ENCODE results near the gene KCNMA1.

KCNMA1 gene

GRCh38 chr10:77537720-77538373 is 99.8 kb downstream of the KCNMA1 start:
- 92 to 93% methylated on average over 13 of the region's 13 CpGs for WGBS, 2 experiments
- Histone ChIP-seq H3K4me1 (ENCODE audit: control insufficient read depth, insufficient read depth, low read length) (peaks cover 6% of the 10 kb centered on the region), H3K27ac (ENCODE audit: insufficient read depth, low read depth, low read length, poor library complexity, severe bottlenecking) (no peak overlapping the region)

GRCh38 chr10:77537071-77537470 is 100.5 kb downstream of the KCNMA1 start:
- Histone ChIP-seq H3K9me3 (ENCODE audit: control insufficient read depth, low read length) (no peaks in the 10 kb centered on the region), H3K27me3 (ENCODE audit: control insufficient read depth, insufficient read depth, low read length, poor library complexity, severe bottlenecking) (no peaks in the 10 kb centered on the region), H3K27ac (ENCODE audit: insufficient read depth, low read depth, low read length, poor library complexity, severe bottlenecking) (no peak overlapping the region), H3K36me3 (ENCODE audit: control insufficient read depth, insufficient read depth, low read length) (no peaks in the 10 kb centered on the region), H3K4me1 (ENCODE audit: control insufficient read depth, insufficient read depth, low read length) (peaks cover 6% of the 10 kb centered on the region), H3K4me3 (ENCODE audit: insufficient read depth, low read depth, low read length) (no peak overlapping the region)
- WGBS, 2 experiments, result 89 to 93% methylated on average over 2 of the region's 2 CpGs

More at GRCh38 chr10:77537720-77538373, 99.8 kb downstream of the KCNMA1 start:
- no peaks in the 10 kb centered on the region for H3K36me3 ChIP-seq (ENCODE audit: control insufficient read depth, insufficient read depth, low read length)
- no peaks in the 10 kb centered on the region for H3K9me3 ChIP-seq (ENCODE audit: control insufficient read depth, low read length)
- no peaks in the 10 kb centered on the region for H3K27me3 ChIP-seq (ENCODE audit: control insufficient read depth, insufficient read depth, low read length, poor library complexity, severe bottlenecking)
- no peak overlapping the region for H3K4me3 ChIP-seq (ENCODE audit: insufficient read depth, low read depth, low read length)

DNA sequence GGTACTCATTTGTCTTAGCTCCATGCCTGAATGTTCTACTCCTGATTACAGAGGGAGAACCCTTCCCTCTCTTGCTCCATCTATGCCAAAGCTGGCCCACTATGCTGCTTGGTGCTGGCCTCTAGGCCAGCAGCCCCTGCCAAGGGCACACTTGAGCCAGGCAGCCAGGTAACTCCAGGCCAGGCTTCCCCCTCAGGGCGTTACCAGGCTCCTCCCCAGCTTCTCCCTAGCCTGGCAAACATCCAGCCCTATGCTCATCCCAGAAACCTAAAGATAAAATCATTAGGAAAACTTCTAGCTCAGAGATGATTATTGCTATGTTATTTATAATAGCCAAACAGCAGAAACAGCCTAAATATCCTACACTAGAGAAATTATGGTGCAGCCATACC is 103.7 kb downstream of the KCNMA1 start:
- Histone ChIP-seq H3K4me3 (ENCODE audit: insufficient read depth, low read depth, low read length) (no peak overlapping the region), H3K9me3 (ENCODE audit: control insufficient read depth, low read length) (no peaks in the 10 kb centered on the region), H3K4me1 (ENCODE audit: control insufficient read depth, insufficient read depth, low read length) (peaks cover 6% of the 10 kb centered on the region), H3K27me3 (ENCODE audit: control insufficient read depth, insufficient read depth, low read length, poor library complexity, severe bottlenecking) (no peaks in the 10 kb centered on the region), H3K27ac (ENCODE audit: insufficient read depth, low read depth, low read length, poor library complexity, severe bottlenecking) (no peak overlapping the region), H3K36me3 (ENCODE audit: control insufficient read depth, insufficient read depth, low read length) (no peaks in the 10 kb centered on the region)
- WGBS, 2 experiments, result 83 to 100% methylated on average over 1 of the region's 1 CpG

GRCh38 chr10:77533146-77533886 is 104.3 kb downstream of the KCNMA1 start:
- Histone ChIP-seq H3K27ac (ENCODE audit: insufficient read depth, low read depth, low read length, poor library complexity, severe bottlenecking) (no peak overlapping the region), H3K9me3 (ENCODE audit: control insufficient read depth, low read length) (no peaks in the 10 kb centered on the region), H3K4me3 (ENCODE audit: insufficient read depth, low read depth, low read length) (no peak overlapping the region), H3K4me1 (ENCODE audit: control insufficient read depth, insufficient read depth, low read length) (peaks cover 6% of the 10 kb centered on the region), H3K27me3 (ENCODE audit: control insufficient read depth, insufficient read depth, low read length, poor library complexity, severe bottlenecking) (no peaks in the 10 kb centered on the region), H3K36me3 (ENCODE audit: control insufficient read depth, insufficient read depth, low read length) (no peaks in the 10 kb centered on the region)
- 77 to 78% methylated on average over 6 of the region's 6 CpGs for WGBS, 2 experiments

DNA sequence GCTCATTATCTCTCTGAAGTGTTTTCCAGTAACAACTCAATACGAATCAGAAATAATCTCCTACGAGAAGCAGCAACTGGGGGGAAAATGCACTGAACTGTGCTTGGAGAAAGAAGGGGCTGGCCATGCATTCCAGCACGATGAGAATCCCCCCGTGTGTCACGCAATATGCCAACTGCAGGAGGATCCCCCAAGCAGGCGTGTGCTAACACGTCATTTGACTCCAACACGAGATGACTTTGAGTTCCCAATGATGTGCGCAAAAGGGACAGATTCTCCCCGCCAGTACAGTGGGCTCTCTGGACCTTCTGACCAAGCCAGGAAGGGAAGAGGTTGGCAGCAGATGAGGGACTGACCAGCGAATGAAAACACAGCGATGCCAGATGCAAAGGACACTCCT is 105.5 kb downstream of the KCNMA1 start:
- H3K36me3 ChIP-seq (ENCODE audit: control insufficient read depth, insufficient read depth, low read length), result no peaks in the 10 kb centered on the region
- H3K27me3 ChIP-seq (ENCODE audit: control insufficient read depth, insufficient read depth, low read length, poor library complexity, severe bottlenecking), result no peaks in the 10 kb centered on the region
- peaks cover 12% of the 10 kb centered on the region for H3K4me1 ChIP-seq (ENCODE audit: control insufficient read depth, insufficient read depth, low read length)
- H3K9me3 ChIP-seq (ENCODE audit: control insufficient read depth, low read length), result no peaks in the 10 kb centered on the region
- H3K27ac ChIP-seq (ENCODE audit: insufficient read depth, low read depth, low read length, poor library complexity, severe bottlenecking), result no peak overlapping the region
- WGBS, 2 experiments, result 89 to 92% methylated on average over 12 of the region's 12 CpGs
- H3K4me3 ChIP-seq (ENCODE audit: insufficient read depth, low read depth, low read length), result no peak overlapping the region

DNA sequence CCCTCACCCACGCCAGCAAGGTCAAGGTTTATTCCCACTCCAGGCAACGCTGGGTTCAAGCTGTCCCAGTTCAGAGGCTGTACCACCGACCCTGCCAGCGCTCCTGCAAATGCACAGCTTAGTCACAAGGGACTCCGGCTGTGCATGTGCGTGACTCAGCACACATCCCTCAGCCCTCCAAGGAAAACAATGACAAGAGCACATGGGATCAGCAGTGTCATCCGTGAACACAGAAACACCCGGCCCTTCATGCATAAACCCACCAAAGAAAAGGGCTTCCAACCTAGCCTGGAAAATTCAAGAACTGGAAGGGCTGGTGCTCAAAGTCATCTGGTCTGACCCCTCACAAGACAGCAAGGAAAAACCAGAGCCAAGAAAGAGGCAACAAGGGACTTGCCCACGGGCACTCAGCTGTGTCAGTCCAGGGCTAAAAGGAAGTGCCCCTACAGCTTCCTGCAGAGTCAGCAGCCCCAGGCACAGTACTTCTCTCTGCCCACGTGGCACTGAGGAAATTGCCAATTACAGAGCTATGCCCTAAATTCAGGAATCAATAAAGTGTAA is 106.1 kb downstream of the KCNMA1 start:
- 84 to 86% methylated on average over 10 of the region's 10 CpGs for WGBS, 2 experiments
- Histone ChIP-seq H3K27ac (ENCODE audit: insufficient read depth, low read depth, low read length, poor library complexity, severe bottlenecking) (no peak overlapping the region), H3K36me3 (ENCODE audit: control insufficient read depth, insufficient read depth, low read length) (no peaks in the 10 kb centered on the region), H3K4me3 (ENCODE audit: insufficient read depth, low read depth, low read length) (no peak overlapping the region), H3K27me3 (ENCODE audit: control insufficient read depth, insufficient read depth, low read length, poor library complexity, severe bottlenecking) (no peaks in the 10 kb centered on the region), H3K4me1 (ENCODE audit: control insufficient read depth, insufficient read depth, low read length) (peaks cover 16% of the 10 kb centered on the region), H3K9me3 (ENCODE audit: control insufficient read depth, low read length) (no peaks in the 10 kb centered on the region)

DNA sequence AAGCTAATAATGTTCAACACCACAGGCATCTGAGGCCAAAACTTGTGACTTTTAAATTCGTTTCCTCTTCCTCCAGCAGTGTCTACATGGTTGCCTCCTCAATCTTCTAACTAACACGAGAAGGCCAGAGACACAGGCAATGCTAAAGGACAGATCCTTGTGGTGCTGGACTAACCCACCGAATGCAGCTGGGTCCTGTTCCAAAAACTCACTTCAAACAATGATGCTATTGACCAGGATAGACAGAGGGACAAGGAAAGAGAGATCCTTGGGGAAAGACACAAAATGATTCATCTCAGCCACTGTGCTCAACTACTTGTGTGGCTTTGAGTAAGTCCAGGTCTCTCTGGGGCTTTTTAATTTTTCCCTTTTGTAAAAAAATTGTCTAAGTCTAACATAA is 107.6 kb downstream of the KCNMA1 start:
- Histone ChIP-seq H3K36me3 (ENCODE audit: control insufficient read depth, insufficient read depth, low read length) (no peaks in the 10 kb centered on the region), H3K4me1 (ENCODE audit: control insufficient read depth, insufficient read depth, low read length) (peaks cover 16% of the 10 kb centered on the region), H3K27ac (ENCODE audit: insufficient read depth, low read depth, low read length, poor library complexity, severe bottlenecking) (no peak overlapping the region), H3K9me3 (ENCODE audit: control insufficient read depth, low read length) (no peaks in the 10 kb centered on the region), H3K4me3 (ENCODE audit: insufficient read depth, low read depth, low read length) (no peak overlapping the region), H3K27me3 (ENCODE audit: control insufficient read depth, insufficient read depth, low read length, poor library complexity, severe bottlenecking) (no peaks in the 10 kb centered on the region)
- 80 to 85% methylated on average over 3 of the region's 3 CpGs for WGBS, 2 experiments

- 44 to 51% methylated on average over 2 of the region's 3 CpGs for WGBS, 2 experiments
- no peaks in the 10 kb centered on the region for H3K27me3 ChIP-seq (ENCODE audit: control insufficient read depth, insufficient read depth, low read length, poor library complexity, severe bottlenecking)
- H3K36me3 ChIP-seq (ENCODE audit: control insufficient read depth, insufficient read depth, low read length), result no peaks in the 10 kb centered on the region
- no peaks in the 10 kb centered on the region for H3K9me3 ChIP-seq (ENCODE audit: control insufficient read depth, low read length)
- no peak overlapping the region for H3K27ac ChIP-seq (ENCODE audit: insufficient read depth, low read depth, low read length, poor library complexity, severe bottlenecking)
- H3K4me1 ChIP-seq (ENCODE audit: control insufficient read depth, insufficient read depth, low read length), result peaks cover 16% of the 10 kb centered on the region
- no peak overlapping the region for H3K4me3 ChIP-seq (ENCODE audit: insufficient read depth, low read depth, low read length)
Measured at GRCh38 chr10:77529050-77529576, 108.5 kb downstream of the KCNMA1 start.

GRCh38 chr10:77527839-77528238 is 109.8 kb downstream of the KCNMA1 start:
- Histone ChIP-seq H3K27me3 (ENCODE audit: control insufficient read depth, insufficient read depth, low read length, poor library complexity, severe bottlenecking) (no peaks in the 10 kb centered on the region), H3K36me3 (ENCODE audit: control insufficient read depth, insufficient read depth, low read length) (no peaks in the 10 kb centered on the region), H3K4me1 (ENCODE audit: control insufficient read depth, insufficient read depth, low read length) (peaks cover 10% of the 10 kb centered on the region), H3K9me3 (ENCODE audit: control insufficient read depth, low read length) (no peaks in the 10 kb centered on the region), H3K4me3 (ENCODE audit: insufficient read depth, low read depth, low read length) (no peak overlapping the region), H3K27ac (ENCODE audit: insufficient read depth, low read depth, low read length, poor library complexity, severe bottlenecking) (no peak overlapping the region)
- 90 to 95% methylated on average over 2 of the region's 2 CpGs for WGBS, 2 experiments

DNA sequence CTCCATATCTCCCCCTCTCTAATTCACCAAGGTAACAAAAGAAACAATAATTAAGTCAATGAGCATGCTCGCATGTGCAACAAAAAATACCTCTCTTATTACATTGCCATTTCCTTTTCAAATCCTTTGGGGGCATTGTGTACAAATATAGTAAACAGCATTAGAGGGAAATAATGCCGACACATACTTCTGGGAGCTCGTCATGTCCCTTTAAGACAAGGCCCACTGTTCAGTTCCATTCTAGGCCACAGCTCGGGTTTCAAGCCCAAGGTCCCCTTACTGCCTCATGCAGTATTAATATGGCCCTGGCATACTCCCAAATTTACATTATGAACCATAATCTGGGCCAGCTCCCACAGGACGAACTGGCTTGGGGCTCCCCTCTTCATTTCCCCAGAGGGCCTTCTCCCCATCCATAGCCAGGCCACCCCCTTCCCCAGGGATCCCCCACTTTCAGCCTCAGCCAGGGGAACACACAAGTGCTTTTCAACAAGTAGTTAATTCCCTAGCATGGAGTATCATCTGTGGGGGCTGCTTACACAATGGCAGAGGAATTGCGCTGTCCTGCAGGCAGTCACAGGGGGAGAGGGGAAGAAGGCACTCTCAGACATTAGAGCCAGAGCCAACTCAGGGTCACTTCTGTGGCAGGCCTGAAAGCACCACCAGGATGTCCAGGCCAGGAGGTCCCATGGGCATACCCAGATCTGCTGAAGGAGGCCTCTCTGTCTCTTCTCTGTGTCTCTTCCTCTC is 110.6 kb downstream of the KCNMA1 start:
- WGBS, 2 experiments, result 85 to 88% methylated on average over 6 of the region's 6 CpGs

More for the DNA sequence above, 110.6 kb downstream of the KCNMA1 start:
- no peaks in the 10 kb centered on the region for H3K9me3 ChIP-seq (ENCODE audit: control insufficient read depth, low read length)
- H3K4me3 ChIP-seq (ENCODE audit: insufficient read depth, low read depth, low read length), result no peak overlapping the region
- no peaks in the 10 kb centered on the region for H3K27me3 ChIP-seq (ENCODE audit: control insufficient read depth, insufficient read depth, low read length, poor library complexity, severe bottlenecking)
- no peaks in the 10 kb centered on the region for H3K36me3 ChIP-seq (ENCODE audit: control insufficient read depth, insufficient read depth, low read length)
- no peak overlapping the region for H3K27ac ChIP-seq (ENCODE audit: insufficient read depth, low read depth, low read length, poor library complexity, severe bottlenecking)
- peaks cover 17% of the 10 kb centered on the region for H3K4me1 ChIP-seq (ENCODE audit: control insufficient read depth, insufficient read depth, low read length)

Measured in ectodermal cell (in vitro differentiated cells).